Measurements from ENCODE around the gene RLN3. TPM values are rescaled to one million over a fixed set of nuclear protein-coding genes. Genes with fewer than 3 reads are reported as not detected.

RLN3 gene
- total and polyA plus RNA-seq, 9 of the 15 experiments (the other 6 are each of a cell fraction or from before 2014, with no cell fraction given), result 0.31 to 1.2 (median 0.71) TPM; not detected in 6

- TF ChIP-seq, protein P1, sequence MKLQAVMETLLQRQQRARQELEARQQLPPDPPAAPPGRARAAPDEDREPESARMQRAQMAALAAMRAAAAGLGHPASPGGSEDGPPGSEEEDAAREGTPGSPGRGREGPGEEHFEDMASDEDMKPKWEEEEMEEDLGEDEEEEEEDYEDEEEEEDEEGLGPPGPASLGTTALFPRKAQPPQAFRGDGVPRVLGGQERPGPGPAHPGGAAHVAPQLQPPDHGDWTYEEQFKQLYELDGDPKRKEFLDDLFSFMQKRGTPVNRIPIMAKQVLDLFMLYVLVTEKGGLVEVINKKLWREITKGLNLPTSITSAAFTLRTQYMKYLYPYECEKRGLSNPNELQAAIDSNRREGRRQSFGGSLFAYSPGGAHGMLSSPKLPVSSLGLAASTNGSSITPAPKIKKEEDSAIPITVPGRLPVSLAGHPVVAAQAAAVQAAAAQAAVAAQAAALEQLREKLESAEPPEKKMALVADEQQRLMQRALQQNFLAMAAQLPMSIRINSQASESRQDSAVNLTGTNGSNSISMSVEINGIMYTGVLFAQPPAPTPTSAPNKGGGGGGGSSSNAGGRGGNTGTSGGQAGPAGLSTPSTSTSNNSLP (IDR thresholded peaks at IDR 0.05; ENCODE audit: borderline replicate concordance, low read depth, low read length), result no peak
- TF ChIP-seq SOX6 (IDR thresholded peaks at IDR 0.05) (no peak), VEZF1 (CRISPR knock-in tag; IDR thresholded peaks at IDR 0.05) (peak; percentile 96), PPARD (CRISPR knock-in tag; IDR thresholded peaks at IDR 0.05) (no peak), BDP1 (IDR thresholded peaks at IDR 0.05; ENCODE audit: insufficient read depth, insufficient read length) (no peak), ZFX (CRISPR knock-in tag; IDR thresholded peaks at IDR 0.05) (no peak; the same call in 1 of the 2 replicates), BCOR (IDR thresholded peaks at IDR 0.05) (peak; percentile 100), ZNF175 (CRISPR knock-in tag; IDR thresholded peaks at IDR 0.05; ENCODE audit: low read depth) (no peak), HDGF (IDR thresholded peaks at IDR 0.05) (peak; percentile 100), ZZZ3 (IDR thresholded peaks at IDR 0.05) (no peak), ESRRB (CRISPR knock-in tag; IDR thresholded peaks at IDR 0.05; ENCODE audit: borderline replicate concordance) (no peak), ZNF644 (tag; IDR thresholded peaks at IDR 0.05; ENCODE audit: low read depth) (no peak), CBFA2T2 (conservative IDR thresholded peaks at IDR 0.05) (no peak), SMARCA4 (IDR thresholded peaks at IDR 0.05) (peak; percentile 54), HNRNPL (IDR thresholded peaks at IDR 0.05; ENCODE audit: low read depth, low read length) (no peak), RAD51 (IDR thresholded peaks at IDR 0.05; ENCODE audit: borderline replicate concordance, low read depth) (no peak; the same call in 1 of the 2 replicates), ZNF75A (CRISPR knock-in tag; IDR thresholded peaks at IDR 0.05) (no peak), NCOA1 (IDR thresholded peaks at IDR 0.05; ENCODE audit: low read depth) (0 out of 2 replicates have a peak, but pooled peaks have one; percentile 40), ADNP (tag; IDR thresholded peaks at IDR 0.05) (peak; percentile 100), WHSC1 (IDR thresholded peaks at IDR 0.05; ENCODE audit: low read length) (no peak), IRF2 (CRISPR knock-in tag; IDR thresholded peaks at IDR 0.05) (no peak)
- TF ChIP-seq, protein P2, sequence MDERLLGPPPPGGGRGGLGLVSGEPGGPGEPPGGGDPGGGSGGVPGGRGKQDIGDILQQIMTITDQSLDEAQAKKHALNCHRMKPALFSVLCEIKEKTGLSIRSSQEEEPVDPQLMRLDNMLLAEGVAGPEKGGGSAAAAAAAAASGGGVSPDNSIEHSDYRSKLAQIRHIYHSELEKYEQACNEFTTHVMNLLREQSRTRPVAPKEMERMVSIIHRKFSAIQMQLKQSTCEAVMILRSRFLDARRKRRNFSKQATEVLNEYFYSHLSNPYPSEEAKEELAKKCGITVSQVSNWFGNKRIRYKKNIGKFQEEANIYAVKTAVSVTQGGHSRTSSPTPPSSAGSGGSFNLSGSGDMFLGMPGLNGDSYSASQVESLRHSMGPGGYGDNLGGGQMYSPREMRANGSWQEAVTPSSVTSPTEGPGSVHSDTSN (CRISPR knock-in tag; IDR thresholded peaks at IDR 0.05; ENCODE audit: low read depth), result no peak
- TF ChIP-seq, protein P2 (tag; conservative IDR thresholded peaks at IDR 0.05; ENCODE audit: low read depth), result no peak; the same call in 1 of the 2 replicates
Measured at GRCh38 chr19:14005349-14006084, 22.4 kb upstream of the RLN3 start (continued).

Measured in K562 (cell line).